Fibroblast of upper back skin (primary cell): ENCODE results near the gene IL17RD.

Source experiments
- DNase-seq: peaks from one replicate; pipeline ENCODE4 v3.0.0-alpha.2; 2013

Gene IL17RD

DNA sequence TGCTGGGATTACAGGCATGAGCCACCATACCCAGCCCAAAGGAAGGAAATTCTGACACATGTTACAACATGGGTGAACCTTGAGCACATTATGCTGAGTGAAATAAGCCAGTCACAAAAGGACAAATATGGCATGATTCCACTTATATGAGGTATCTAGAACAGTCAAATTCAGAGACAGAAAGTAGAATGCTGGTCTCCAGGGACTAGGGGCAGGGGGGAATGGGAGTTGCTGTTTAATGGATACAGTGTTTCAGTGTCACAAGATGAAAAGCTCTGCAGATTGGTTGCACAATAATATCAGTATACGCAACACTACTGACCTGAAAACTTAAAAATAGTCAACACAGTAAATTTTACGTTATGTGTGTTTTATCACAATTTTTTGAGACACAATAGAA, 100.6 kb downstream of the IL17RD start:
- DNase-seq = no peak

DNA sequence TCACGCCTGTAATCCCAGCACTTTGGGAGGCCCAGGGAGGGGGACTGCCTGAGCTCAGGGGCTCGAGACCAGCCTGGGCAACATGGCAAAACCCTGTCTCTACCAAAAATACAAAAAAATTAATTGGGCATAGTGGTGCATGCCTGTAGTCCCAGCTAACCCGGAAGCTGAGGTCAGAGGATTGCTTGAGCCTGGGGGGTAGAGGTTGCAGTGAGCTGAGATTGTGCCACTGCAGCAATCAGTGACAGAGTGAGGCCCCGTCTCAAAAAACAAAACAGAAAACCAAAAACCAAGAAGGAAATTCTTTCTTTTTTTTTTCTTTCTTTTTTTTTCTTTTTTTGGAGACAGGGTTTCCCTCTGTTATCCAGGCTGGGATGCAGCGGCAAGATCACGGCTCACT, 101.2 kb downstream of the IL17RD start:
- no peak for DNase-seq

DNA sequence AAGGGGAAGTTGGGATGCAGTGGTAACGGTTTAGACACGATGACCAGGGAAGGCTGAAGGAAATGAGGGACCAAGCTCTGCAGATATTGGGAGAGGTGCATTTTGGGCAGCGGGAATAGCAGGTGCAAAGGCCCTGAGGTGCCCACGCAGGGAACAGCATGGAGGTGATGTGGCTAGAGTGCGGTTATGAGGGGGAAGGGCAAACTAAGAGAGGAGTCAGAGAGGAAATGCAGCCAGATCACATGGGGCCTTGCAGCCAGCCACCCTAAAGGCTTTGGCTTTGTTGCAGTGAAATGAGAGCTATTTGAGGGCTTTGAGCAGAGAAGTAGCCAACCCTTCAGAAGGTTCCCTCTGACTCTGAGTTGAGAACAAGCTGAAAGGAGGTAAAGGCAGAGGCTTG, 102.1 kb downstream of the IL17RD start:
- DNase-seq = no peak

DNA sequence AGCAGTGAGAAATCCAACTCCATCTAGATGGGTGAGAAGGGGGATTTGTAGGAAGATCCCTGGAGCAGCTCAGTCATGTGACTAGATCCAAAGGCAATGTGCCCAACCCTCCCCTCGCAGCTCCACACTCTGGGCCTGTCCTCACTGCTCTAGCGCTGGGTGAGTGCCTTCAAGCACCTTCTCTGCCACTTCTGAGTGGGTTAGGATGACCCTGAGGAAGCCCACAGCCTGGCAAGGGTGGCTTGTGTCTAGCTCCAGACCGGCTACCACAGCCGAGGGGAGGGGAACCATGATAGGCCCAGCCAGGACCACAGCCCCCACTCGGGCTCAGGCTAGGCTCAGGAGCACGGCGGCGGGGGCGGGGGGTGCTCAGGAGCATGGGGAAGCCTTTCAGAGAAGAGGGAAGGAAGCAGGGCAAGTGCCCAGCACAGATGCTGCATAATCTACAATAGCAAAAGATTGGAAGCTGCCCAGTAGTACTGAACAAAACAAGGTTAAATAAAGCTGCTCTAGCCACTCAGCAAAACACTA, 103.0 kb downstream of the IL17RD start:
- no peak for DNase-seq

DNA sequence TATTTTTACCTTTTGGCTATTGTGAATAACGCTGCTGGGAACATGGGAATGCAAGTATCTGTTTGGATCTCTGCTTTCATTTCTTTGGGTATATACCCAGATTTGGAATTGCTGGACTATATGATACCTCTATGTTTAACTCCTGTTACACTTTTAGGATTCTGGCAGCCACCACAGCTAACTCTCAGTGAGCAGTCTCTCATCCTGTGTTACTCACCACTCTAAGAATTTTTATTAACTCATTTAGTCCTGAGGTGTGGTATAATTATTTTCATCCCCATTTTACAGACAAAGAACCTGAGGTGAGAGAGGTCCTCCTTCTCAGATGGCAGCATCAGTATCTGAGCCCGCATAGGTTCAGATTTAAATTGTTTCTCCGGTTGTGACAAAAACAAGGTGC, 103.6 kb downstream of the IL17RD start:
- DNase-seq = no peak

DNA sequence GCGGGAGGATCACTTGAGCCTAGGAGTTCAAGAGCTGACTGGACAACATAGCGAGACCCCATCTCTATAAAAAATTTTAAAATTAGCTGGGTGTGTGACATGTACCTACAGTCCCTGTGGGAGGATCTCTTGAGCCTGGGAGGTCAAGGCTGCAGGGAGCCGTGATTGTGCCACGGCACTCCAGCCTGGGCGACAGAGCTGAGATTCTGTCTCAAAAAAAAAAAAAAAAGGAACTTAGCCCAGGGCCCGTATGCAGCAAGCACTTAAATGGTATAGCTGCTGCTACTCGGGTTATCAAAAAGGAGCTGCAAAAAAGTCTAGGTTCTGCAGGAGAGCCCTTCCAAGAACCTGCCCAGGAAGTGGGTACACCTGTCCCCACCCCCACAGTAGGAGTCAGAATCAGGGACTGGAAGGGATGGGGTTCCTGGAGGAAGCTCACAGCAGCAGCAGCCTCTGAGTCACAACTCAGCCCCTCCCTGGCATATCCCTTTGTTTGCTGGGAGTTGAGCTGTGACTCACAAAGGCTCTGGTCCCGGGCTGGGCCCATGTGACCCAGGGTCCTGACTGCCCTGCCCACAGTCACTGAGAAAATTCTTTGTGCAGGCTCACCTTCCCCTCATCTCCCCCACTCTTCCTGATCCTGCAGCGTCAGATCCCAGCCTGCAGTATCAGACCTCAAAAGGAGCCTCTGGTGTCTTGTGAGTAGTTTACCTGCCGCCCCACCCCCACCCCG, 104.9 kb downstream of the IL17RD start, which contains the start of gene SPATA12:
Gene SPATA12 (plus strand): TSS at position 576 of the 733 bp plus-strand sequence. CDS start 13,031 bp downstream, outside the sequence.
- DNase-seq = peak; percentile 82

DNA sequence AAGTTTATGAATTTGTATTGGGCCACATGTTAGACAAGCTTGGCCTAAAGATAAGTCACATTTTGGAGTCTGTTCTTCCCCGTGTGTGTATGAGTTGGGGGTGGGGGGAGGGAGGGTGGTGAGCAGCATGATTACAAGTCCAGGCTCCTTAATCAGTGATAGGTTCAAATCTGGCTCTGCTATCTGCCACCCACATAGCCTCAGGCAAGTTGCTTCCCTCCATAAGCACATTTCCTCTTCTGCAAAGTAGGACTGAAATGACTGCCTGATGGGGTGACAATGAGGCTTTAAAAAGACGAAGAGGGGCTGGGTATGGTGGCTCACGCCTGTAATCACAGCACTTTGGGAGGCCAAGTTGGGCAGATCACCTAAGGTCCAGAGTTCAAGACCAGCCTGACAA, 105.7 kb downstream of the IL17RD start:
- no peak for DNase-seq

DNA sequence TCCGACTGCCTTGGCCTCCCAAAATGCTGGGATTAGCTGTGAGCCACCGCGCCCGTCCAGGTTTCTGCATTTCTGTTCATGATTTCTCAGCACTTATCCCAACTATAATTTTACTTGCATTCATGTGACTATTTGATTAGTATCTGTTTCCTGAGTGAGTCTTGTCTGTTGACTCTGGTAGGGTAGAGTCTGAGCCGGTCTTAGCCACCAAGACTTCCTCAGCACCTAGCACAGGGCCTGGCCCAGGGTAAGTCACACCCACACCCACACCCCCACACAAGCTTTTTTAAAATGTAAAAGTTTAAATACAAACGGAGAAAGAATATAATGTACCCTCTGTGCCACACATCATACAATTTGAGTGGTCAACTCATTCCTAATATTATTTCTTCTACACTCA, 107.8 kb downstream of the IL17RD start:
- DNase-seq = no peak

DNA sequence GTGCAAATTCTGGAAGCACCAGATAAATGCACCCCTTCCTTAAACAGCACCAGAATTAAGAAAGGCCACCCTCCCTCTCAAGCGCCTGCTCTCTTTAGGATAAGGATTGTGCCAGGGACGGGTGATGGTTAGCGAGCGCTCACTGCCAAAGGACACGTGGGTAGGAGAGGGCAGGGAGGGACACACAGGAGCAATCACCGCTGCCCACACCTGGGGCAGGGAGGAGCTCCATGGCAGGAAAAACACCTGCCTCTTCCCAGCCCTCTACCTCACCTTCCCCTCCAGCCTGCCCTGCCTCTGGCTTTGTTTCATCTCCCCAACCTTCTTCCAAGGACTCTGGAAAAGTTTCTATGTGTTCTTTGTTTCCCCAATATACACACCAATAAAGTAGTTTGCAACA, 112.0 kb downstream of the IL17RD start:
- no peak for DNase-seq

DNA sequence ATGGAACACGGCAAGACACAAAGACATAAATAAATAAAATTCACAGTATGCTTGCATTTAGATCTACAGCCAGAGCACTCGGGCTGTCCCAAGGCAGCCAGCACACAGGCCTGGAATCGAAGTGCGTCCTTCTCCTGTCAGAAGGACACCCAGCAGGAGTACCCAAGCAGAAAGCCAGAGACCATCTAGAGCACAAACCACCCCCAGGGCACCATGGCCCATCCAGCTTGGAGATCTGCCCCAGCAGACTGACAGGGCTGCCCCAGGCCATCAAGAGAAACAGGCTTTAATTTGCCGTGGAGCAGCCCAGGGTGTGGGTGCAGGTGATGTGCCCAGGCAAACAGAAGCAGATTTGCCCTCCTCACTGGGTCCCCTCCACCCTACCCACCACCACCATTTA, 112.5 kb downstream of the IL17RD start:
- no peak for DNase-seq

DNA sequence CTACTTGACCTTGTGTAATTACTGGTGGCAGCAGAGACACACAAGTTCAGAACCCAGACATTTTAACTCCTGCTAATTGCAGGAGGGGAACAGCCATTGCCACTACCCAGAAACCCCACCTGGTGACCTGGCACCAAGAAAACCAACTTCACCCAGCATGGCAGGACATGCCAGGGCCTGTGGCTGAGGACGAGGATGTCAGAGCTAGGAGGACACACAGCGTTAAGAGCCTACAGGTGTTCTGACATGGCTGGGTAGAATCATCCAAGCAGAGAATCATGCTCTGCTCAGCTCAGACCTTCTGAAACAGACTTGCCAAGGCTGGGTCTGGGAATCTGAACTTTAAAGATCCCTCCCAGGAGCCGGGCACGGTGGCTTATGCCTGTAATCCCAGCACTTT, 116.4 kb downstream of the IL17RD start:
- DNase-seq = no peak

DNA sequence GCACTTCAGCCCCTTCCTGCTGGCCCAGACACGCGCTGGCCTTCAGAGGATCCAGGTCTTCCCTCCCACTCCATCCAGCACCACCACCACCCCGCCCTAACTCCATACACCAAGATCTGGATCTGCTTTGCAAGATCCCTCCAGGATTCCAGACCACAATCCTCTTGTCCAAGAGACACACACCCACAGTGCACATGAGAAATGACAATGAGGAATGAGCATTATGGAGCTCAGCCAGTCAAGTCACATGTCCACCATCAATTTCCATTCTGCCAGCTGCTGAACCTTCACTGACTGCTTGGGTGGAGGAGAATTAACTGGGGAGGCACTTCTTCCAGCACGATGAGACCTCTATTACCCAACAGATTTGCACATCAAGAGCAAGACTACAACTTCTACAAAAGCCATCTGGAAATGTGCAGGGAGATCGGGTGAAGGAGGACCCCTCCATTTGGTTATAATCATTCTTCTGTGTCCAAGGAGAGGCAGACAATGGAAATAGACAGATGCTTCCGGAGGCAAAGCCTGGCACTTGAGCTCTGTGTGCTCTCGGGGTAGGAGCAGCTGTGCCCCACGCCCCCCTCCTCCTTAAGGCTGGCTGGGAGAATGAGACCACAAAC, 117.0 kb downstream of the IL17RD start:
- DNase-seq = peak; percentile 83

DNA sequence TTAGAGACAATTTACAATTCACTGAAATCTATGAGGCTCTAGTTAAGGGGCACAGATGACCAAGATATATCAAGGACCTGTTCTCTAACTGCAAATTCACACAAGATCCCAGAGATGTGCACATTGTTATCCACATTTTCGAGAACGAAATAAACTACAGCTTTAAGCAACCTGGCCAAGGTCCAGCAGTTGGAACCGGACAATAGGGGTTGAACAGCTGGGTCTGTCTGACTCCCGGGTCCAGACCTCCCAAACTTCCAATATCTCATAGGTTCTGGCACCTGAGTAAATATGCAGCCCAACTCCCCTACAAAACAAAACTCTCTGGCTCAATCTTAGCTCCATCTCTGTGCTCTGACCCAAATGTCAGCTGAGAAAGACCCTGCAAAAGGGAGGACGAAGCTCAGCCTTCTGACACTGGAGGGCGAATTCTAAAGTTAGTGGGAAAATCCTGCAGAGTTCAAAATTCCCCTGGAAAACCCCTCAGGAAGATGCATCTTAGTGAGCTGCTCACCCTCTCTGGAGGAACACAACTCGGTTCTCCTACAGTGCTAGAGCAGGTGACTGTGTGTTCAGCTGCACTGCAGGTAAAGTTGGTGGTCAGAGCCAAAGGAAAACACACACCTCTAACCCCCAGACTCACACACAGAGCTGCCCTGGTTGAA, 118.9 kb downstream of the IL17RD start:
- DNase-seq = no peak

DNA sequence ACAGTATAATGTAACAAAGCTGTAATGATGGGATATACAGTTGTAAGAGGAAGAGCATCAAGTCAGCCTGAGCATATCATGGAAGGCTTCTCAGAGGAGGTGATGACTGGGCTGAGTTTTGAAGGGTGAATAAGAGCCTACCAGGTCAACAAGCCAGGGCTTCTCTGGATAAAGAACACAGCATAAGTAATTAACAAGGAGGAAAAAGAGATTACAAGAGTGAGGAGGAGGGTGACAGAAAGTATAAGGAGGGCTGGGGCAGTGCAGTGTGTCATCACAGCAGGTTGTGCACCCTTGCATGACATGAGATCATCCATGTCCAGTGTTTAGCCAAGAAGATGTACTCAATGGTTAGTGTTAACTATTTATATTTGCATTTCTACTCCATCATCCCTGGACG, 121.6 kb downstream of the IL17RD start:
- no peak for DNase-seq

DNA sequence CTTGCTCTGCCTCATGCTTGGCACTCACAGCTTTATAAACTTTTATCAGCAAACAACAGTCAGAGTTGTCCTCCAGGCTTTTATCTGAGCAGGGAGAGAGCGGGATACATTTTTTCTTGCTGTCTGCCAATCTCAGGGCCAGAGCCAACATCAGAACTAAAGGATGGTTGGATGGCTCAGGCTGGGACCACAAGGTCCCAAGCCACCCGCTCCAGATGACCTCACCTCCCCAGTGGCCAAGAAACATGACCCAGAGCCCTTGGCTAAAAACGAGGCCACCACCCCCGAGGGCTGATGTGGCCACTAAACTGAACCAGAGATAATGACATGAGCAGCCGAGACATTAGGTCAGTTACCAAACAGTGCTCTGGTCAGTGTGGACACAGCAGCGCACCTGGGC, 123.5 kb downstream of the IL17RD start:
- DNase-seq = no peak
